Stimulated activated CD4-positive, alpha-beta T cell treated with anti-CD3 and anti-CD28 coated beads, Interleukin-4, amount 100 ng/mL, for 48 hours (primary cell): Measurements from ENCODE around the gene SFT2D3.

Source experiments
- DNase-seq, 2 donors: peaks; one replicate each; pipeline ENCODE4 v3.0.0-alpha.2; 2020; ENCODE audit warnings: low read depth in 2 of 2

The SFT2D3 gene

DNA sequence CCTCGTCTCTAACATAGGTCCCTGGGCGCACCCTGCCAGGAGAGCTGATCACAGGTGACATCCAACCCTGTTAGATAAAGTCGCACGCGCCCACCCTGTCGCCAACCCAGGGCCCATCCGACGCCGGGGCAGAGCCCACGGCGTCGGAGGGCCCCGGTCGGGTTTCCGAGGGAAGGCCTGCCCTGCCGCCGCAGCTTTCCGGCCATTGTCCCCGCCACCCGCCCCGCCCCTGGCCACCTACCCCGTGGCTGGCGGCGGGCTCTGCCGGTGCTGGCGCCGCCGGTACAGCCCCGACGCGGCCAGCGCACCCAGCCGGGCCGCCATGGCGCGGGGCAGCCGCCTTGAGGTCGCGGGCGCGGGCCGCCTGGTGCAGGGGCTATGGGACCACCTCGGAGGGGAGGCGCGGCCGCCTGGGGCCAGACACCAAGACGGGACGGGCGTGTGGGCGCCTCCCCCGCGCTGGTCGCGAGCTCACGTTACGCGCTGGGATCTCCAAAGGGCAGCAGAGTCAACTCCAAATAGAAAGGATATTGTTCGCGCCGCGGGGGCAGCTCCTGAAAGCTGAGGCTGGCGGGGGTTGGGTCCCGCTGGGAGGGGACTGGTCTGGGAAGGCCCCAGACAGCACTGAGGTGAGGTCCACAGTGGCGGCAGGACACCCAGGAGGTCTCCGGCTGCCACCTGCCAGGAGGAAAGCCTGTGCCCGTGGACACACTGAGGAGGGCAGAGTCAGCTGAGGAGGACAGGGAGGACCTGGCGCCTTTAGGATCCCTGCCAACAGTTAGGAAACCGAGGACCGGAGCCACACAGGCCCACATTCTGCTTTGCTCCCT is 37.0 kb upstream of the SFT2D3 start:
- DNase-seq = no peak

DNA sequence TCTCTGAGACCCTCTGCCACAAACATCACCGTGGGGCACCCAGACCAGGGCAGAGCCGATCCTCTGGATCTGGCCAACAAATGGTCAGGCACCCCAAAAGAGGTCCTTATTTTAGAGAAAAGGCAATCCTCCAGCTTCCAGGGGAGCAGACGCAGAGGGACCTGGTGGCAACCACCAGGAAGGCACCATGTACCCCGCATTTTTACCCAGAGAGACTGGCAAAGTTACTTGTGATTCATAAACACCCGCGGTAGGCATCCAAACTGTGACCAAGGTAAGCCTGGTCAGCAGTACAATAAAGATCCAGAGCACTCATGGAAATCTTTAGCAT is 36.4 kb upstream of the SFT2D3 start:
- DNase-seq = no peak

DNA sequence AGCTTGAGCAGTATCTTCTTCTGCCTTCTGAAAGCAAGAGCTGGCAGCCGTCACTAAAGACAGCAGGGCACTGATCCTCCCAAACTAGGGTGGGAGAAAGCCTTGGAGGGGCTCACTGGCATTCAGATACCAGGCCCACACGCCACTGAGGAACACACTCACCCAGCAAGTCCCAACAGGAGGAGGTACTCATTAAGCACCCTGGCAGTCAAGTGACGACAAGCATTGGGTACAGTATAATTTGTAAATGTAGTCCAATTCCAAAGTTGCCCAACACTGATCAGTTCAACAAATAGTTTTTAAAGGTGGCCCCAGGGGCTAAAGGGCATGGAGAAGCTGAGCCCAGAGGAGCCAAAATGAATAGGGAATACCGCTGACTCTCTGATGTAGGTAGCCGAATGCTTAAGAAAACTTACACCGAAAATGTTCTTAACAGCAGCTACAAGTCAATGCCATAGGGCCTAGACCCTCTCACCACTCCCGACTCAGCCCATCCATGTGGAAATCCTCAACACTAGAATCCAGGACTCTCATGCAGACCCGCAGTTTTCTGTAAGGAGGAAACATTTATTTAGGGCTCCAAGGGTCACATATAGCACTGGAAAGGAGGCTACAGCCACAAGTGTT is 35.9 kb upstream of the SFT2D3 start:
- no peak for DNase-seq

DNA sequence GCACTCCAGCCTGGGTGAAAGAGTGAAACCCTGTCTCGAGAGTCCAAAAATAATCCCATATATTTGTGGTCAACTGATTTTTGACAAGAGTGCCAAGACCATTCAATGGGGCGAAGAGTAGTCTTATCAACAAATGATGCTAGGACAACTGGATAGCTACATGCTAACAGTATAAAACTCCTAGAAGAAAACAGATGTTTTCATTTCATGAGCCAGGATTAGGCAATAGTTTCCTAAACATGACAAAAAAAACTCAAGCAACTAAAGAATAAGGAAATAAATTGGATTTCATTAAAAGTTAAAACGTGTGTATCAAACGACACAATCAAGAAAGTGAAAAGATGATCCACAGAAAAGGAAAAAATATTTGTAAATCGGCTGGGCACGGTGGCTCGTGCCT is 32.2 kb upstream of the SFT2D3 start:
- no peak for DNase-seq

DNA sequence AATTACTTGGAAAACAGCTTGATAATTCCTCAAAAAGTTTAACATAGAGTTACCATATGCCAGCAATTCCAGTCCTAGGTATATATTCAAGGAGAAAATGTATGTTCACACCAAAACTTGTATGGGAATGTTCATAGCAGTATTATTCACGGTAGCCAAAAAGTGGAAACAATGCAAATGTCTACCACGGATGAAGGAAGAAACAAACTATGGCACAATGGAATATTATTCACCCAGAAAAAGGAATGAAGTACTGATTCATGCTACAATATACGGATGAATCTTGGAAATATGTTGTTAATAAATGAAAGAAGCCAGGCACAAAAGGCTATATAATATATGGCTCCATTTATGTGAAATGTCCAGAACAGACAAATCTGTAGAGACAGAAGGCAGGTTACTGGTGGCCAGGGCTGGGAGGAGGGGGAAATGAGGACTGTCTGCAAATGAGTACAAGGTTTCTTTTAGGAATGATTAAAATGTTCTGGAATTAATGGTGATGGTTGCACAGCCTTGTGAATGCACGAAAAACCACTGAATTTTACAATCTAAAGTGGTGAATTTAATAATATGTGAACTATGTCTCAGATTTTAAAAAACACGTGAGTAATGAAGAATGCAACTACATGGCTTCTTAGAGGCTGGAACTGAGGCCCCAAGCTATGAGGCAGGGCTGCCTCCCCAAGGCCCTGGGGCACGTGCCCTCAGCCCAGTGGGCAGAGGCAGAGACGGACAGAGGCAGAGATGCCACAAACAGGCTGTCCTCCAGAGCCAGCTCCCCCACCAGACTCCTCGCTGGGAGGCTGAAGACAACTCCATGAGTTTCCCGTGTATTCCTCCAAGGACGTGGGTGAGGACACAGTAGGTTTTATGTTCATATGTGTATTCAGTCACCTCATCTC is 31.0 kb upstream of the SFT2D3 start:
- DNase-seq = no peak

DNA sequence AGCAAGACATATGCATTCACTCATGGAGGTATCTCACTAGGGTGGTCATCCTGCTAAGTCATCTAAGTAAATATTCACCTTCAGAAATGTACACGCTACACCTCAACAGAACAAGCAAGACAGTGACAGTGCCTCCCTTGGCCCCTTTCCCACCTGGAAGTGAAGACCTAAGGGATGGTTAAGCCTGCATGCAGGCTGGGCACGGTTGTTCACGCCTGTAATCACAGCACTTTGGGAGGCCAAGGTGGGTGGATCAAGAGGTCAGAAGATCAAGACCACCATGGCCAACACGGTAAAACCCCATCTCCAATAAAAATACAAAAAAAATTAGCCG is 30.4 kb upstream of the SFT2D3 start:
- DNase-seq = no peak

DNA sequence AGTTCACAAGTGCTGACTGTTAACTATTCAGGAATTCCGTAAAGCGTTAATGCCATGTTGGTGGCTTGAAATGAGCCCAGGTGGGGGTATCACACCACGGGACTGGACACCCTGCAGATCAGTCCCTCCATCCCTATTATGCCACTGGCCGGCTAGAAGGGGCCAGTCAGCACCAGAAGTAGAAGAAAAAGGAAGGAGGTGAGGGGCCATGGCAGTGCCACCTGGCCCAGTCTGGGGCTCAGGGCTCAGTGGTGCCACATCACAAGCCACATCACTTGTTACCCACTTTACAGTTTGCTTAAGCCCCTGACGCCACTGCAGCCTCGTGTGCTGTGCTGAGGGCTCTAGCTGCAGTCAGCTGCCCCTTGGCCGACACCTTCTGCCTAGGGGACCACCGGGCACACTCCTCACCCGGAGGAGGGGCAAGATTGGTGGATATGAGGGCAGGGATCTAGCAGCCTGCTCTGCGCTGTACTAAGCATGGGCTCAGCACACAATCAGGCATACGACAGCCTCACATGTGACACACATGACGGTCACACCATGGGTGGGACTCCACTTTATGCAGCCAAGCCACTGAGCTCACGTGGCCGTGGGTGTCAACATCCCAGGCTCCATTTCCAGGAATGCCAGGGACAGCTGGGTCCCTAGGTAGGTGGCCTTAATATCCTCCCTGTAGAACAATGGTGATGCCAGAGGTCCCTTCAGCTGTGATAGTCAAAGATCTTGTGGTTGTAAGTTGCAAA is 29.6 kb upstream of the SFT2D3 start:
- DNase-seq = no peak

DNA sequence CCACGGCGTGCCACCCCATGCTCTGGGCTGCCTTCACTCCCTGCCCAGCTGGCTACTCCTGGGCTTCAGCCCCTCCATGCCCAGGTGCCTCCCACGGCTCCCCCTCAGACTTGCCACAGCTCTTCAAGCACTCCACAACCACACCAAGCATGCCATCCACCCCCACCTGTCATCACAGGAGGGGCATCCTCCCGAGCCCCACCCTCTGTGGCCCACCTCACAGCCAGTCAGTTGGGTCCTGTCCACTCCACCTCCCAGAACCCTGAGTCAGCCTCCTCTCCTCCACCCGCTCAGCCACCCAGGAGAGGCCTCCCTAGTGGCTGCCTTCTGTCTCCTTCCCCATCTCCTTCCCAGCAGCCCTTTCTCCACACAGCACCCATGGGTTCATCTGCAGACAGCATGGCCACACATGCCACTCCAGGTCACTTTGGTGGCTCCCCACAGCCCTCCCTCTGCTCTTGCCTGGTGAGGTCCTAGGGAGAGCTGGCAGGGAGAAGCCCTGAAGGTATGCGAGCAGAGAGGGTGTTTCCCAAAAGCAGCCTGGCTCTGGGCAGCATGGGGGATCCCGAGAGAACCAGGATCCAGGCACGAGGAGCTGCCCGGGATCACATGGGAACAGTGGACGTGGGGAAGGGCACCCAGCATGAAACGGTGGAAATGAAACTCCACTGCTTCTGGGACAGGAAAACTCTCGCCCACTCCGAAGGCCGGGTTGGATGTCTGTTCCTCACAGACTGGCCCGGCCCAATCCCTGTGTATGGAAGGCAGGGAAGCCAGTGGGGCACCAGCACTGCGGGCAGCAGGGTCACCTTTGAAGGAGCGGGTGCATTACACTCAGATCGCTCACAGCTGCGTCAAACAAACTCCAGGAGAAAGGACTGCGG is 28.7 kb upstream of the SFT2D3 start:
- no peak for DNase-seq

DNA sequence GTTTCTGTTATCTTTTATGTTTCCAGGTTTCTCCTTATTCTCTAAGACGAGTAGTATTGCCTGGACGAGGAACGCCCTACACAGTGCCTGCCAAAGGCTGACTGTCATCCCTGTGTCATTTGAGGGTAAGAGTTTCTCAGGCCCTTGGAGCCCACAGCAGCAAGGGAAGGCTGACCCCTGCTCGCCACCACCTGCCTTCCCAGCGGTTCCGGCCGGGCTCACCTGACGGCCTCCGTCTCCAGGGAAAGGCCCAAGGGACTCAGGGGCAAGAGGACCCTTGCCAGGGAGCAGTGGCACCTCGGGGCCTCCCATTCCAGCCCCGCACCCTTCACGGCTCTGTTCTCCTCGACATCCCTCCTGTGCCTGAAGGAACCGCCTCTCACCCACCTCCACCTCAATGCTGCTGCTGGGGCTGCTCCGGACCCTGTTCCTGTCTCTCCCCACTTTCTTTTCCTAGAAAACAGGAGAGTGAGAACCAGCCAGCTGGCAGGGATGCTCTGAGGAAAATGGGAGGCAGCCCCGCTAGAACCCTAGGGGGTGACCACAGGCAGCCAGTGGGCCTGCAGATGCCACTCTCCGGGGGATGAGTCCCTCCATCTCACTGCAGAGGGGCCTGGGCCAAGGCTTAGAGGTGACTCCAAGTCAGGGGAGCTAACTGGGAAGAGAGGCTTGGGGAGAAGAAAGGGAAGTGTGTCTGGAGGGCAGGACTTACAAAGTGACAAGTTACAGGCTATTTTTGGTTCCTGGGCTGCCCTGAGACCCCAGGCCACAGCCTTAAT is 27.8 kb upstream of the SFT2D3 start:
- no peak for DNase-seq

DNA sequence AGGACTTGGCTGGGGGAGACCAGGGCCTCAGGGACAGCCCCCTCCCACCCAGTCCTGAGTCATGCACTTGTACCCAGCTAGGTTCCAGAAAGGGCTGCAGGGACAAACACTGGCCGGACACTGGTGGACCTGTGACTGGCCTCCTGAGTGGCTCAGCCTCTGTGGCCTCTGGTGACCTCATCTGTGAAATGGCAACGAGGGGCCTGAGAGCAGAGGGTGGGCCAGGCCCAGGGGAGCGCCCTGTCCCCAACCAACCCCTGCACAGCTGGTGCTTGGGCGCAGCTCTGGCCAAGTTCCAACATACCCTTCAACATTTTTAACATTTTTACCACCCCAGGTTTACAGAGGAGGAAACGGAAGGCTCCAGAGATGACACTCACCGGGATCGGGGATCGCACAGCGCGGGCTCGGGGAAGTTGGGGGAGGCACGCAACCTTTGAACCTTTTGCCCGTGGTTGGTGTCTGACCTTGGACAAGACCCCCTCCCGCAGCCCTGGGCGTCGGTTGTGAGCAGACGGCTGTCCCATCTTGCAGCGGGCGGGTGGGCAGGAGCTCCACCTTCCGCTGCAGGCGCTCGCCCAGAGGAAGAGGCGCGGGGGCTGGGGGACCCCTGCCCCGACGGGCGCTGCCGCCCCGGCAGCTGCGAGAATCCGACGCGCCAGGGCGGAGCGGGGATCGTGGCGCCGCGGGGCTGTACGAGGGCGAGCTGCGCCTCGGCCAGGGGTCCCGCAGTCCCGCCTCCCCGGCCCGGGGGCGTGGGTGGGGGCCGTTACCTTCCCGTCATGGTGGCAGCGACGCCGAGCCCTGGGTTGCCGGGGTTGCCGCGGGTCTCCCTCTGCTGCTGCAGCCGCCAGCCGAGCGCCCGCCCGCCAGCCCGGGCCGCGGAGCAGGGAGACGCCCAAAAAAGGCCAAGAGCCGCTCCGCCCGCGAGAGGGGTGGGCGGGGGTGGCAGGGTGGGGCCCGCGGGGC is 26.8 kb upstream of the SFT2D3 start:
- DNase-seq = no peak

DNA sequence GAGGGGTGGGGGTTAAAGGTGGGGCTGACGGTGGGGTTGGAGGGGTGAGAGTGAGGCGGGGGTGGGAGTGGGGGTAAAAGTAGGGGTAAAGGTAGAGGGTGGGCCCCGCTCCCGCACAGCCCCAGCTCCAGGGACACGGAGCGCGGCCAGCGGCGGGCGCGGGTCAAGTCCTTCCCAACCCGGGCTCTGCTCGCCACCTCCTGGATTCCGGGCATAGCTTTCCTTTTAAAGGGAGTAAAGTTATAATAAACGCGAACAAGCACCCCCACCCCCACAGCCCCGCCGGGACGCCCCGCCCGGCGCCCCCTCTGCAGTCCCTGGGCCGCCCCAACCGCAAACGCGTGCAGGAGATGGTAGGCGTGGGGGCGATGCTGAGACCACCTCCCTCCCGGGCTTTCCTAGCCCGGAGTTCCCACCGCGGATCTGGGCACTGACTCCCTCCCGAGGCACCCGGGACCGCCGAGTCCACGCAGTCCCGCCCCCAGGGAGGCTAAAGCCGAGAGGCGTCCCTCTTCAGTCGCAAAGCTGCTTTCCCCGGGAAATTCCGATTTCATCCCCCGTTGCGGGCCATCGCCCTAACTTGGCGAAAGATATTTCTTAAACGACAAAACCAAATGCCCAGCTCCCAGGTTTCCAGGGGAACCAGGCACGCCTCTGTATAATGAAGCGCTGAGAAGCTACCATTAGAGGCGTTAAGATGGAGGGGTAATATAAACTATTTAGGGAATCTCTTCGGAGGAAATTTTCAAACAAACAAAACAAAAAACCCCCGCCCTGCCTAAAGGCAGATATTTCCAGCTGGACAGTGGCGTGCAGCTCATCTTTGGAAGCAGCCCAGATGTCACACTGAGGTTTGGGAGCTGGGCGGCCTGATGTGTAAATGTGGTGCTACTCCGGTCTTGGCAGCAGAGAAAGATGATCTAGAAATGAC is 25.7 kb upstream of the SFT2D3 start, which contains the start of gene LIMS2:
TSS of gene LIMS2 (minus strand) at position 200 of the 931 bp plus-strand sequence. CDS start 506 bp downstream, outside the sequence.
- DNase-seq = no peak

DNA sequence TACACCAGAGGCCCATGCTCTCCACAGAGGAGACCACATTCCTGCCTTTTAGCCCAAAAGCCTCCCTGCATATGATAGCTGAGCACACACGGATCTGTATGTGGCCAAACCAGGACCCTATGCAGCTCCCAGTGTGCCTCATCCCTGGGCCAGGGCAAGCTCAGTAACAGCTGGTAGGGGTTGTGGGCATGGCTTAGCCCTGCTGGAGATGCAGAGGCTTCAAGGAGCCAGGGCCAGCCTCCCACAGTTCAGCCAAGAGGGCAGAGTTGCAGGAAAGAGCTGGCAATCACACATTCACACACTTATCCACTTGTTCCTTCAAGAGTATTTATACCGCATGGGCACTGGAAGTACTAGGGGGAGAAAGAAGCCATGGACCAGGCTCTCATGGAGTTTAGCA is 24.4 kb upstream of the SFT2D3 start:
- DNase-seq = no peak

DNA sequence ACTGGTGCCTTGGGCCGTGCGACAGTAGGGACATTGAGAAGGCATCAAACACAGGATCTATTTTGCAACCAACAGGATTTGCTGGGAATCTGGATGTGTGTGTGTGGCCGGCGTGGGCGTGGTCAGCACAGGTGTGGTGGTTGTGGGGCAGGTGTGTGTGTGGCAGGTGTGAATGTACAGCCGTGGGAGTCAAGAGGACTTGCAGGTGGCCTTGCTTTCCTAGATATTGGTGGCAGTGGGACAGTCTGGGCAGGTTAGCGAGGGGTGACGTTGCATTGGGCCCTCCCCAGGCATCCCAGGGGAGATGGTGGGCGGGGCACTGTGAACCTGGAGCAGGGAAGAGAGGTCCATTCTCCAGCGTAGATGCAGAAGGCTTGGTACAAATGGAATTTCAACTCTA is 22.8 kb upstream of the SFT2D3 start:
- no peak for DNase-seq

DNA sequence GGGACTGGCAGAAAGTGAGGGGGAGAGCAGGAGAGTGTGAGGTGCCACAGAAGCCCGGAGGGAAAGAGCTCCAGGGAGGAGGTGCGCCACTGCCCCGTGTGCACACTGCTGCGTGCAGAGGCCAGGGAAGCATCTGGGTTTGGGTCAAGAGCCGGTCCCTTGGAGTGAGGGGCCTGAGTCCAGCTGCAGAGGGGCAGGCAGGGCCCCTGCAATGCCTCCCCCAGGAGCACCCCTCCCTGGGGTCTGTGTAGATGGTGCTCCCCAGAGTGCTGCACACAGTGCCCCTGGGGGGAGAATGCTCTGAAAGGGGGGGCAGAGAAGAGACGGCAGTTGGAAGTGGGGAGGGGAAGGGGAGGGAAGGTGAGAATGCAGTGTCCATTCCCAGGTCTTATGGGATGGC is 22.3 kb upstream of the SFT2D3 start:
- DNase-seq = no peak

DNA sequence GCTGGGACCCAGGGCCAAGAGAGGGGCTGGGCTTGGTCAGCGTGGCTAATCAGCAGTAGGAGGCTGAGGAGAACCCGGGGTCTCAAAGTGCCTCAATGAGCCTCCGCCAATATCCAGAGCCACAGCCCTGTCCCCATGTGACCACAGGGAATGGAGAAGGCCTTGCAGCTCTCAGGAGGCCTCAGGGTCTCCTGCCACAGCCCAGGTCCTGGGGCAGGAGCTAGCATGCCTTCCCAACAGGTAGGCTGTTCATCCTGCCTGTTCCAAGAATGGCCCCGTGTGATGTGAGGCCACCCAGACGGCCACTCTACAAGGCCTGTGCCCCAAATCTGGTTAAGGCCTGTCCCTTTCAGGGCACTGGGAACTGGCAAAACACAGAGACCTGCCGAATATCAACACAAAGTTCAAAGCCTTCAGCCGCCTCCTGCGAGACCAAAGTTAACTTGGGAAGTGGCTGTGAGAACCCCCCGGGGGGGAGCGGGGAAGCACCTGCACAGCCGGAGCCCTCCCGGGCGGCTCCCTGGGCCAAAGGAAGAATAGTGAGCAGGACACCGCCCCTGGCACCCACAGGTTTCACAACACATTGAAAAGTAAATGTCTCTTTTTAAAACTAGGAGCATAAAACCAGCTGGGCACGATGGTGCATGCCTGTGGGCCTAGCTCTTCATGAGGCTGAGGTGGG is 21.5 kb upstream of the SFT2D3 start:
- DNase-seq = no peak

DNA sequence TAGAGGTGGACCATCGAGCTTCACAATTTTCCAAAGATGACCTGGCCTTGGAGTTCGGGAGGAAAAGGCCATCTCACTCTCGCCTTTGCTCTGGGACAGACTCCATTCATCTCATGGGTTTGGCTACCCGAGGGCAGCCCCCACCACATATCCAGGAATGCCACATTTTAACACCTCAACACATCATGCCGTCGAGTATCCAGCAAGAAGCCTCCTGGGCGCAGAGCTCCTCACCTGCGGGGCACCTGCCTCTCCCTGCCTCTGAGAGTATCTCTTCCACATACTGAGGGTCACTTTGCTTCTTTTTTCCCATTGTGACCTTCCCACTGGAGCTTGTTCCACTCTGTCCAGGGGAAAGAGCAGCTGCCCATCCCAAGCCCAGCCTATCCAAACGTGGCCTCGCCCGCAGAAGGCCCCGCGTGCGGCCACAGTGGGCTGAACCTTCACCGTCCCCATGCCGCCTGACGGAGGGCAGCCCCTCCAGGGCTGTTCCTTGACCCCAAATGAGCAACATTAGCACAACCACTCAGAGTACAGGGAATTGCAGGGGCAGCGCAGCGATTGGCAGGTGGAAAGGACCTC is 20.5 kb upstream of the SFT2D3 start:
- DNase-seq = no peak

DNA sequence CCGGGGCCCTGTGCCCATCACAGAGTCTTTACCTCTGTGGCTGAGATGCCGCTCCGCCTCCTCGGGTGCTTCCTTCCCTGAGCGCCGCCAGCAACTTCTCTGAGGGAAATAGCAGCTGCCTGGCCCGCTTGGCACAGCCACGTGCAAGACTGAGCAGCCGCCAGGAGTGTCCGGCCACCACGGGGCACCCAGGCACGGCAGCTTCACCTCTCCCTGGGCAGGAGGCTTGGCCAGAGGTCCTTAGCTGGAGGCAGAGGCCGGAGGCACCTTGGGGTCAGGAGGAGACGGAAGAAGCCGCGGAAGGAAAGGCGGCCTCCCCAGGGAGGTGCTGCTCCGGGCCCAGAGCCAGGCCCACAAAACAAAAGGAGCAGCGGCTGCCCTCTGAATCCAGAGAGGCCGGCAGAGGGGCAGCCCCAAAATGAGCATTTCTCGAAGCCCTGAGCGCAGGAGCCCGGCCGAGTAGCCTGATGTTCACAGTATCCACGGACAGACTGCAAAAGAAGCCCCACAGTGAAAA is 20.0 kb upstream of the SFT2D3 start:
- DNase-seq = no peak
